Neuronal stem cell (in vitro differentiated cells): ENCODE measurements around the gene U2AF1. TPM values are rescaled to one million over a fixed set of nuclear protein-coding genes. Genes with fewer than 3 reads are reported as not detected.
"Not testable (repeated sequence)": the region's sequence is repeated elsewhere in the genome, so short reads cannot be mapped to it uniquely, and the experiment has no call there.

ENCODE experiments used
- DNase-seq: peaks from one replicate; pipeline ENCODE4 v3.0.0-alpha.2; 2013; ENCODE audit warnings: low spot score
- H2AFZ ChIP-seq: one replicate; pipeline ENCODE4 v1.6.1; 2013; ENCODE audit warnings: mild to moderate bottlenecking, low read length, inconsistent platforms
- H2AK5ac ChIP-seq: 2 replicates; pipeline ENCODE4 v1.6.1; 2013; ENCODE audit warnings: low read depth, mild to moderate bottlenecking, inconsistent platforms, low read length, moderate library complexity, mixed read lengths
- H2BK120ac ChIP-seq: 2 replicates; pipeline ENCODE4 v1.6.1; 2013; ENCODE audit warnings: low read depth, mild to moderate bottlenecking, inconsistent platforms, low read length, moderate library complexity, mixed read lengths
- H2BK12ac ChIP-seq: one replicate; pipeline ENCODE4 v1.6.1; 2013; ENCODE audit warnings: low read length, inconsistent platforms
- H2BK15ac ChIP-seq: 2 replicates; pipeline ENCODE4 v1.6.1; 2013; ENCODE audit warnings: mild to moderate bottlenecking, low read length, inconsistent platforms, mixed read lengths
- H2BK5ac ChIP-seq: one replicate; pipeline ENCODE4 v1.6.1; 2013; ENCODE audit warnings: inconsistent platforms, mild to moderate bottlenecking, low read length, moderate library complexity
- H3K14ac ChIP-seq: one replicate; pipeline ENCODE4 v1.6.1; 2013; ENCODE audit warnings: low read length, inconsistent platforms
- H3K18ac ChIP-seq: 2 replicates; pipeline ENCODE4 v1.6.1; 2013; ENCODE audit warnings: low read length, inconsistent platforms
- H3K23ac ChIP-seq: 2 replicates; pipeline ENCODE4 v1.6.1; 2013; ENCODE audit warnings: low read depth, mild to moderate bottlenecking, mixed read lengths, low read length, inconsistent platforms; ENCODE audit not compliant: poor library complexity
- H3K27ac ChIP-seq: replicated peaks from 3 replicates; pipeline ENCODE4 v1.5.1; 2013; ENCODE audit warnings: low read length, inconsistent platforms
- H3K27me3 ChIP-seq, 3 experiments: 2 replicates each; pipeline ENCODE4 v1.6.1; 2013; ENCODE audit warnings: low read length in 3 of 3, mild to moderate bottlenecking in 2 of 3, inconsistent platforms in 1 of 3, low read depth in 1 of 3, mixed read lengths in 1 of 3, moderate library complexity in 1 of 3; ENCODE audit not compliant: control insufficient read depth in 3 of 3, insufficient read depth in 3 of 3
- H3K36me3 ChIP-seq, 2 donors: replicated peaks in 1 of 2; 2 replicates each; pipeline ENCODE4 v1.6.1; 2013; ENCODE audit warnings: low read length in 2 of 2; ENCODE audit not compliant: control insufficient read depth in 2 of 2, insufficient read depth in 2 of 2
- H3K4ac ChIP-seq: 2 replicates; pipeline ENCODE4 v1.6.1; 2013; ENCODE audit warnings: inconsistent platforms, mild to moderate bottlenecking, low read length, moderate library complexity
- H3K4me1 ChIP-seq, 2 donors: 1 replicate in 1 of 2; 2 replicates in 1 of 2; pipeline ENCODE4 v1.6.1; 2013; ENCODE audit warnings: low read length in 2 of 2, low read depth in 1 of 2; ENCODE audit not compliant: control insufficient read depth in 2 of 2, insufficient read depth in 1 of 2
- H3K4me2 ChIP-seq: one replicate; pipeline ENCODE4 v1.6.1; 2013; ENCODE audit warnings: mild to moderate bottlenecking, low read length, inconsistent platforms; ENCODE audit not compliant: insufficient read depth, poor library complexity, severe bottlenecking
- H3K4me3 ChIP-seq, 2 donors: 2 replicates each; pipeline ENCODE4 v1.5.1; 2013; ENCODE audit warnings: low read length in 2 of 2, mild to moderate bottlenecking in 2 of 2, inconsistent platforms in 1 of 2, moderate library complexity in 1 of 2
- H3K79me1 ChIP-seq: one replicate; pipeline ENCODE4 v1.6.1; 2013; ENCODE audit warnings: low read depth, mild to moderate bottlenecking, inconsistent platforms, low read length, moderate library complexity
- H3K9ac ChIP-seq: one replicate; pipeline ENCODE4 v1.6.1; 2013; ENCODE audit warnings: mild to moderate bottlenecking, low read depth, low read length, inconsistent platforms; ENCODE audit not compliant: poor library complexity
- H3K9me3 ChIP-seq, 2 donors: replicated peaks in 1 of 2; 2 replicates each; pipeline versions ENCODE3 to v1.6.1; 2013; ENCODE audit warnings: low read length in 2 of 2, mild to moderate bottlenecking in 2 of 2, inconsistent platforms in 1 of 2, low read depth in 1 of 2, mixed read lengths in 1 of 2, moderate library complexity in 1 of 2; ENCODE audit not compliant: control insufficient read depth in 2 of 2, insufficient read depth in 1 of 2
- H4K8ac ChIP-seq: one replicate; pipeline ENCODE4 v1.6.1; 2013; ENCODE audit warnings: low read depth, mild to moderate bottlenecking, inconsistent platforms, low read length, moderate library complexity
- H4K91ac ChIP-seq: one replicate; pipeline ENCODE4 v1.6.1; 2013; ENCODE audit warnings: low read length, low read depth, mild to moderate bottlenecking, inconsistent platforms; ENCODE audit not compliant: poor library complexity
- WGBS, 2 donors: extraction: QIAGEN DNeasy Blood & Tissue Kit; methylation state at CpG; one replicate each; pipeline ENCODE4 v1.1.7; 2013; ENCODE audit warnings: missing lambda C conversion rate in 2 of 2, mixed read lengths in 1 of 2; ENCODE audit not compliant: insufficient read length in 2 of 2, insufficient replicate concordance in 1 of 2; ENCODE audit errors: extremely low coverage in 2 of 2; 5-methylcytosine and 5-hydroxymethylcytosine counted together
- polyA plus RNA-seq, 2 experiments: library from polyadenylated mRNA; stranded (reverse); fragments of 200-250 nt; gene quantifications; one replicate each; pipeline ENCODE4 v1.2.3, GENCODE V29; 2013

Gene U2AF1
- 117 TPM for polyA plus RNA-seq (2013, experiment 1 of 2)
- 124 TPM for polyA plus RNA-seq (2013, experiment 2 of 2)

GRCh38 chr21:43106965-43107793 lies at the start of gene U2AF1:
U2AF1 (minus strand) TSS chr21:43107570; CDS start chr21:43107494, 76 bp downstream.
- not testable (repeated sequence) for H2AFZ ChIP-seq, H3K27me3 ChIP-seq, H3K18ac ChIP-seq, H3K79me1 ChIP-seq, H2BK5ac ChIP-seq, H4K91ac ChIP-seq, H3K4me1 ChIP-seq, H2BK12ac ChIP-seq, H4K8ac ChIP-seq, H3K14ac ChIP-seq, H2BK120ac ChIP-seq, H3K27ac ChIP-seq, H3K23ac ChIP-seq, H2BK15ac ChIP-seq, H3K9me3 ChIP-seq, H3K4ac ChIP-seq, H3K4me2 ChIP-seq, H2AK5ac ChIP-seq, H3K36me3 ChIP-seq, H3K9ac ChIP-seq
- WGBS, 2 donors, result no CpG with 5 or more reads among the region's 107 CpGs
- DNase-seq, result peak; percentile 1
- H3K4me3 ChIP-seq, result peak within 1 kb of the TSS; percentile 47 to 83

GRCh38 chr21:43153601-43154000 lies 46.2 kb upstream of the U2AF1 start:
- not testable (repeated sequence) for H2BK5ac ChIP-seq, H3K79me1 ChIP-seq, H3K27ac ChIP-seq, H3K4me3 ChIP-seq, H3K9ac ChIP-seq, H2BK15ac ChIP-seq, H2AFZ ChIP-seq, H2BK120ac ChIP-seq, H3K4me1 ChIP-seq, H3K4me2 ChIP-seq, H3K36me3 ChIP-seq, H3K14ac ChIP-seq, H4K8ac ChIP-seq, H3K27me3 ChIP-seq, H3K4ac ChIP-seq, H3K18ac ChIP-seq, H3K23ac ChIP-seq, H2BK12ac ChIP-seq, H4K91ac ChIP-seq, DNase-seq, H2AK5ac ChIP-seq, H3K9me3 ChIP-seq
- WGBS, 2 donors, result no CpG with 5 or more reads among the region's 33 CpGs

- H2BK12ac ChIP-seq, H2BK15ac ChIP-seq, H3K27me3 ChIP-seq, H3K36me3 ChIP-seq, H3K14ac ChIP-seq, H3K4ac ChIP-seq, H2BK120ac ChIP-seq, H2AFZ ChIP-seq, H4K8ac ChIP-seq, DNase-seq, H3K27ac ChIP-seq, H3K4me2 ChIP-seq, H3K4me3 ChIP-seq, H3K23ac ChIP-seq, H3K79me1 ChIP-seq, H3K4me1 ChIP-seq, H2AK5ac ChIP-seq, H3K9me3 ChIP-seq, H3K18ac ChIP-seq, H3K9ac ChIP-seq, H2BK5ac ChIP-seq, H4K91ac ChIP-seq: not testable (repeated sequence)
- no CpG with 5 or more reads among the region's 11 CpGs for WGBS, 2 donors
Measured at GRCh38 chr21:43149344-43149743, 42.0 kb upstream of the U2AF1 start.

- not testable (repeated sequence) for H2AFZ ChIP-seq, DNase-seq, H2BK12ac ChIP-seq, H2AK5ac ChIP-seq, H4K8ac ChIP-seq, H2BK120ac ChIP-seq, H3K27ac ChIP-seq, H3K4me2 ChIP-seq, H2BK5ac ChIP-seq, H3K9me3 ChIP-seq, H3K18ac ChIP-seq, H2BK15ac ChIP-seq, H3K36me3 ChIP-seq, H4K91ac ChIP-seq, H3K4me3 ChIP-seq, H3K14ac ChIP-seq, H3K27me3 ChIP-seq, H3K4ac ChIP-seq, H3K23ac ChIP-seq, H3K9ac ChIP-seq, H3K79me1 ChIP-seq, H3K4me1 ChIP-seq
- no CpG with 5 or more reads among the region's 7 CpGs for WGBS, 2 donors
Measured at GRCh38 chr21:43147999-43148398, 40.6 kb upstream of the U2AF1 start.
